ENCODE measurements around the gene YY1AP1.
"Not testable (repeated sequence)": the region's sequence is repeated elsewhere in the genome, so short reads cannot be mapped to it uniquely, and the experiment has no call there.

Gene YY1AP1

GRCh38 chr1:155645034-155645598, 43.5 kb downstream of the YY1AP1 start:
- FAIRE-seq, result no peak

DNA sequence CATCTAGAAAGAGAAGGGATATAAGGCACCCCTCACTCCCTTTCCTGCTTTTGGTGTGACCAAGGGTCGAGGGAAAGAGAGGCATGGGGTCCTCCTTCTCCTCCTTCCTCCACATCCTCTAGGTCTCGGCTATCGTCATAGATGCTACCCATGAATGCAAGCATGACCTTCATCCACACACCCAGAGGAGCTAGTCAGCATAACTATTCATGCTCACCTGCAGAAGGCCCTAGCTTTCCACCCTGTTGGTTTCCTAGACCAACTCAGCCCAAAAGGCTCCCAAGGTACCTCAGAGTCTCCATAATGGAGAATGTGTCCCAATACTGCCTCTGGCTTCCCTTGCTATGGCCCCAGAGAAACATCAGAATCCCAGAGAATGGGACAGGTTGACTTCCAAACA, 45.3 kb downstream of the YY1AP1 start:
- FAIRE-seq, result no peak

DNA sequence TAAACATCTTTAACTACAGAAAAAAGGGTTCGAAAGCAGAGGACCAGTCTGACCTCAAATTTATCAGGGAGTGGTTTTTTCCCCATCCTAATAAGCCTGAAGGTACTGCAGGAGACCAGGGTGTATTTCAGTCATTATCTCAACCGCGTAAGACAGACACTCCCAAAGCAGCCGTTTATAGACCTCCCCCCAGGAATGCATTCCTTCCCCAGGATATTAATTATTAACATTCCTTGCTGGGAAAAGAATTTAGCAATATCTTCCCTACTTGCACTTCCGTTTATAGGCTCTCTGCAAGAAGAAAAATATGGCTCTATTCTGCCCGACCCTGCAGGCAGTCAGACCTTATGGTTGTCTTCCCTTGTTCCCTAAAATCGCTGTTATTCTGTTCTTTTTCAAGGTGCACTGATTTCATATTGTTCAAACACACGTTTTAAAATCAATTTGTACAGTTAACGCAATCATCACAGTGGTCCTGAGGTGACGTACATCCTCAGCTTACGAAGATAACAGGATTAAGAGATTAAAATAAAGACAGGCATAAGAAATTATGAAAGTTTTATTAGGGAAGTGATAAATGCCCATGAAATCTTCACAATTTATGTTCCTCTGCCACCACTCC, 45.9 kb downstream of the YY1AP1 start:
- FAIRE-seq, result not testable (repeated sequence)

DNA sequence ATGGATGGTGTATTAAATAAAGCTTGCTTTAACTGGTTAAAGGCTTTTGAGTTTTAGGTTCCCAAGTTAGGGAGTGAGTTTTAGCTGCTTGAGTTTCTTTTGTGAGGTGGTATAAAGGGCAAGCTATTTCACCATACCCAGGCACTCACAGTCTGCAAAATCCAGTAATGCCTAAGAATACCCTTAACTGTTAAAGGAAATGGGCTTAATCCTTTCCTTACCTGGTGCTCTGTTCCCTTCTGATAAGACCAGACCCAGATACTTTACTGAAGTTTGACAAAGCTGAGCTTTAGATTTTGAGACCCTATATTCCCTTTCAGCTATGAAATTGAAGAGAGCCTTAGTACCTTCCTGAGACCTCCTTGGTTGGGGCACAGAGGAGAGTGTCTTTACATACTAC, 48.2 kb downstream of the YY1AP1 start:
- FAIRE-seq, result no peak

- FAIRE-seq, result no peak
These were observed 52.0 kb downstream of the YY1AP1 start for GRCh38 chr1:155636397-155637153.

DNA sequence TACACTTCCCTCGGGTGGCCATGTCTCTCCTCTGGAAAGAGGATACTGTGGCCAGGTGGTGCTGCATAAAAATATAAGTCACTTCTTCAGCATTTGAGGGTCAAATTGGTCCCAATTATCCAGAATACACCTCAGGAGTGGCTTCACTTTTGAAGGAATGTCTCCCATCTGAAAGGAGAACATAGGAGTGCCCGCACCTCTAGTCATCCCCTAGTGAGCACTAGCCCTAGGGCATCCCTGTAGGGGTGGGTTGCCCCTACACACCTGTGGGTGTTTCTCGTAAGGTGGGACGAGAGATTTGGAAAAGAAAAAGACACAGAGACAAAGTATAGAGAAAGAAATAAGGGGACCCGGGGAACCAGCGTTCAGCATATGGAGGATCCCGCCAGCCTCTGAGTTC, 62.1 kb downstream of the YY1AP1 start:
- FAIRE-seq, result not testable (repeated sequence)

GRCh38 chr1:155623357-155623756, 65.2 kb downstream of the YY1AP1 start:
- no peak for FAIRE-seq

- no peak for FAIRE-seq
These were observed 66.4 kb downstream of the YY1AP1 start for GRCh38 chr1:155622191-155622590.

DNA sequence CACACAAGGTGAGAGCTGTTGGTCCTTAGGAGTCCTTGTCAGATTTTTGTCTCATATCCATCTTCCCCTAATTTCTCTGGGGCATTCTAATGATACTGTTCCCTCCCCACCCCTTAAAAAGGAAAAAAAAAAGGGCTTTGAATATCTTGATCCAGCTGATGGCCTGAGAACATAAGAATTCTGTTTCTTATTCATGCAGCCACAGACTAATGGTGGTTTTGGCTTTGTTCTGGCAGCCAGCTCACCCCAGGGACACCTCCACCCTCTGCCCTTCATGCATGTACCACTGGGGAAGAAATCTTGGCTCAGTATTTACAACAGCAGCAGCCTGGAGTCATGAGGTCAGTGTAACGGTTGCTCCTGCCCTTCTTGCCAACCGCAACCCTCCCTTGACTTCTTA, 75.3 kb downstream of the YY1AP1 start:
- FAIRE-seq, result not testable (repeated sequence)

- FAIRE-seq, result not testable (repeated sequence)
These were observed 78.3 kb downstream of the YY1AP1 start for GRCh38 chr1:155610257-155610647.

DNA sequence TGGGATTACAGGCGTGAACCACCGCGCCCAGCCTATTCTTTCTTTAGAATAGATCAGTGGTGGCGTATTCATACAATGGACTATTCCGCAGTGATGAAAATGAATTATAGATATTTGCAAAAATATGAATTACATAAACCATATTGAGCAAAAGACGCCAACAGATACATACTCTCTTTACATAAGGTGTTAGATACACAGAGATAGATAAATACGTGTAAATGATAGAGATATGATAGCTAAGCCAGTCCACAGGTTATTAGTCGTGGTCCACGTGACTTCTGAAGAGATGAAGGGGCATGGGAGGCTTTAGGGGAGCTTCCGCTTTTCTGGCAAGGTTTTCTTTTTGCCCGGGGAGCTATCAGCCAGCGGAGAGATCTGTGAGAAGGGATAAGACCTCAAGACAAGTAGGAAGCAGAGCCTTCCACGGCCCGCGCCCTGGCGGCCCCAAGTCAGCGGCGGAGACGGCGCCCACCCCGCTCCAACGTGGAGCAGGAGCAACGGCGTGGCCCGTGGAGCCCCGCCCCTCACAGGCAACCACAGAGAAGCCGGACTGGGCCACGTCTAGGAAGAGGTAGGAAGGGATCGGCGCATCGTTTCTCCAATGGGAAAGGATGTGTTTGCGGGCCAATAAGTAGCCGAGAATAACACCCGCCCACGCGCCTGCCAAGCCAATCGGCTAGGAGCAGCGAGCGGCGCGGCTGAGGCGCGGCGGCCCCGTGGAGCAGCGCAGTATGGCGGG, 78.9 kb downstream of the YY1AP1 start, which contains the start of gene MSTO1:
MSTO1 (plus strand) TSS at position 704 of the 742 bp plus-strand sequence; CDS start at position 735, 31 bp downstream.
- FAIRE-seq, result peak; percentile 88

Data from G401.6 (cell line).